AG08396 (cell line): ENCODE results near the gene CUL2.
"Not testable (repeated sequence)": the region's sequence is repeated elsewhere in the genome, so short reads cannot be mapped to it uniquely, and the experiment has no call there.

Source experiments
- DNase-seq: peaks from one replicate; pipeline ENCODE4 v3.0.0; 2012; ENCODE audit warnings: low spot score, mixed read lengths

The CUL2 gene

DNA sequence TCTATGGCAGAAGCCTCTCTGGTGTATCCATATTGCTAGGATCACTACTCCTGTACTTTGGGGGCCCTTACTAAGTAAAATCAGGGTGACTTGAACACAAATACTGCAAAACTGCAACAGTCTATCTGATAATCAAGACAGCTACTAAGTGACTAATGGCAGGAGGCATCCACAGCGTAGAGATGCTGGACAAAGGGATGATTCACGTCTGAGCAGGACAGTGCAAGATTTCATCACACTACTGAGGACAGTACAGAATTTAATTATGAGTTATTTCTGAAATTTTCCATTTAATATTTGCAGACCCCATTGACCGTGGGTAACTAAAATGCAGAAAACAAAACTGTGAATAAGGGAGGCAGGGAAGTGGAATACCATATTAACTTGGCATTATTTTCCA, 10.4 kb downstream of the CUL2 start:
- peak; percentile 27 for DNase-seq

DNA sequence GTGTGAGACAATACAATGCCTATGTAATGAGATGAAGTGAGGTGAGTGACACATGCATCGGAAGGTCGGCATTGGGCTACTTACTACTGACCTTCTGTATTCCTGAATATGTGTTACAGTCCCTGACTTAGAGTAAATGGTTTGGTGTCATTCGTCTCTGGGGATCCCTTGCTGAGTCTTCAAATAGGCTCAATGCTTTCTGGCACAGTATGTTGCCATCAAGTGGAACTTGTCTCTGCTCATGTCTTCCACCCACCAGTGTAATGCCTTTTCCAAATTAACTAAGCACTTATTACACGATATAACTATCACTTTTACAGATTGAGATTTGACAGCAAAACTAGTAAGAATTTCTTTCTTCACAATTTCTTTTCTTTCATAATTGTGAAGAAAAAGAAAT, 10.9 kb downstream of the CUL2 start:
- DNase-seq, result no peak

DNA sequence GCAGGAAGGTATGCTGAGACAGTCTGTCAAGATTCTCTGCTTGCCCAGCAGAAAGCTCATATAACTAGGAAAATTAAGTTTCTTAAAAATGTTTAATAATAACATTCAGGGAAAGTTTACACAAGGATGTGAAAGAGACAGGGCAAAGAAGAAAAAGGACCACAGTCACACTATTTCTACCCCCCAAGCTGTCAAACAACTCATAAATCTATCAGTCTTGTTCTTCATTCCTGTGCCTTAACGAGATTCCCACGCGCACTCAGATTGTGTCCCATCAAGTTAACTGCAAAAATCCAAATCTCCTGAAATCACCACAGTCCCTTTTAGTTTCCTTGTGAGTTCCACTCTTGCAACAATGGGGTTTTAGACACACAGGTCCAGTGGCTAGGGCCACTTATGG, 14.9 kb downstream of the CUL2 start:
- DNase-seq, result no peak

DNA sequence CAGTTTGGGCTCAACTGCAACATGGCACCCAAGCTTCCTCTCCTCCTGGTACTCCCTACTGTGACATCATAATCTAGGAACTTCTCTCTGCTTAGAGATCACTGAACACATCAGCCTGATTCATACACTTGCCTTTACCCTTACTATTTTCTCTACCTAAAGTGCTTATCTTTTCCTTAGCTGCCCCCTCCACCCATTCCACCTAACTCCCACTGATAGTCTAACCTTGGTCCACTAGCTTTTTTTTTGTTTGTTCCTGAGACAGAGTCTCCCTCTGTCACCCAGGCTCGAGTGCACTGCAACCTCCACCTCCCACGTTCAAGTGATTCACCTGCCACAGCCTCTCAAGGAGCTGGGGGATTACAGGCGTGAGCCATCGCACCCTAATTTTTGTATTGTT, 15.9 kb downstream of the CUL2 start:
- no peak for DNase-seq

DNA sequence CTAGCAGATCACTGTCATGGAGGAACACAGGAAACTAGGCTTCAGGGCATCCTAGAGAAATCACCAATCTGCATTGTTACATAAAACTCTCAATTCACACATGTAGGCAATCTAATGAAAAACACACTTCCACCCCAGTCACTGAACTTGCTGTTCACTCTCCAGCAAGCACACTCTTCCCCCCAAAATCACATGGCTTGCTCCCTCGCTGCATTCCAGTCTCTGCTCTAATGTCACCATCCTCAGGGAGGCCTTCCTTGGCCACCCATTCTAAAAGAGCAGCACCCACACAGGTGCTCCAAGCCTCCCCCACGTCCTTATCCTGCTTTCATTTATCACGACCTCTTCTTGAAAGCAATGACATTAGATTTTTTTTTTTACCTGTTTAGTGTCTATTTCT, 19.6 kb downstream of the CUL2 start:
- DNase-seq, result no peak

DNA sequence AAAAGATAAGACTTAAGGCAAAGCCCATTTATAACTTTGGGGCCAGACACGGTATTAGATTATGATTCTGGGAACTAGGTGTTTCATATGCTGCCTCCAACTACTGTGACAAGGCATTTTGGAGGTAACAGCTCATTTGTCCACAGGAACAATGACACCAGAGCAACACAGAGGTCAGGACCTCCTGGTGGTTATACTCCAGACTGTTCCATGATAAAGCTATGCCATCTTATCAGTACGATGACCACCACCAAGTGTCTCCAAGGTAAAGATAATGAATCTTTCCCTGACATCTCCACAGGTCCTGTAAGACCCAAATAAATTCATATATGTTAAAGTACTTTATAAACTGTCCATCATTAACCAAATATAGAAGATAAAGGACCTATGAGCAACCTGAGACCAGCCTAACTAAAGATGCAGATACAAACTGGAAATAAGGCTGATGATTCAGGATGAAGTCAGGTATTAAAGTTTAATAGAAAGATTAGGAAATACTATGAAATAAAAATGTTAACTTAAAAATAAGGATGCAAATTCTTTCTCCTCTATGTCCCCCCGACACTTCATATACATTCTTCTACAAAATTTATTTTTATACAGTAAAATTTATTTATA, 26.2 kb downstream of the CUL2 start:
- DNase-seq, result no peak

DNA sequence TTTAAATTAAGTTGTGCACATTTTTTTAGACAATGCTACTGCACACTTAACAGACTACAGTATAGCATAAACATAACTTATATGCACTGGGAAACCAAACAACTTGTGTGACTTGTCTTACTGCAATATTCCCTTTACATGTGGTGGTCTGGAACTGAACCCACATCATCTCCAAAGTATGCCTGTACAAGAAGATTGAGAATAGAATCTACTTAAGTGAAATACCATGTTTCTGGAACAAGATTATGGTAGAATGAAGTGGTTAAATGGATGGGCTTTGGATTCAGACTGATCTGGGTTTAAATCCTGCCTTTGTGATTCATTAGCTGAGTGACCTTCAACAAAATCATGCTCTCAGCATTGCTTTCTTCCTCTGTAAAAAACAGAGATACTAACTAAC, 30.7 kb downstream of the CUL2 start:
- DNase-seq, result no peak

DNA sequence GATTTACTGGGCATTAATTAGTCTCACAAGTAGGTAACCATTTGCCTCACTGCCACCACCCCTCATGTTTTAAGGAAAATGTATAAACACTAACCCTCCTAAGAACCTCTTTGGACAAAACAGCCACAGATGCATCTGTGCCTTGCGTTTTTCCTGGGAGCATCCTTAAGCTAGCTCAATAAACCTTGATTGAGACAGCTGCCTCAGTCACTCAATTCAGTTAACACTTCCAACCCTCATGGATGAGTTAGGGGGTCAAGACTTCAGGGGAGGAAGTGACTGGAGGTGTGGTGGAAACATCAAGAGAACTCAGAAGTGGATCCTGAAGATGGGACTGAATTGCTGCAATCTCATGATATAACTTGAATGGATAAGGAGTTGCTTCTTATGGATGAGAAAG, 31.5 kb downstream of the CUL2 start:
- DNase-seq, result no peak

DNA sequence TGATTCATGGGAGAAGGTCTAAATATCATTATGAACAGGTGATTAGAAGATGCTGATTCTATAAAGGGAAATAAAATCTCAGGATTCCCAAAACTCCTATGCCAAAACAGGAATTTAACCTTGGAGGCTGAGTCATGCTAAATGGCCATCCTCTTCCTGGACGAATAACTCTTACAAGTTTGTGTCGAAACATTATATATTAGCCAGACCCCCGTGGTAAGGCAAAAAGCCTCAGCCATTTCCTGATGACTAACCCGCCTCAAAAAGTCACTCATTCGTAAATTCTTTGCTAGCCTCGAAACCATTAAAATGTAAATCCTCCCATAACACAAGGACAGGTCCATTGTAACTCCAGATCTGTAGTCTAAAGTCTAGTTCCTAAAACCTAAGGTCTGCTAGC, 32.0 kb downstream of the CUL2 start:
- DNase-seq, result peak; percentile 74

DNA sequence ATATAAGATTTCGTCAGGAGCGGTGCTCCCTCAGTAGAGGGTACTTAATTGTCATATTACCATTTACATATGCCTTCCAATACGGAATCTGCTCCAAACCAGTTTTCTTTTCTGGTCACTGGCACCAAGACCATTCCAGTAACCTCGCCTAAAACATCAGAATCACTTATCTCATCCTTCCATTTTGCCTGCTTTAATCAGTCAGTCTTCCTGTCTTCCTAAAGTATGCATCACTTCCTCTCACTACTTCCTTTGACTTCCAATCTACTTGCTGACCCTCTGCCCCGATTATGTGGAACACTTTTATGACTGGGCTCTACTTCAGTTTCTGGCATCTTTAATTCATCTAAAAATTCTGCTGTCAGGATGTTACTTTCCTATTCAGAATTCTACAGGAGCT, 33.5 kb downstream of the CUL2 start:
- no peak for DNase-seq

DNA sequence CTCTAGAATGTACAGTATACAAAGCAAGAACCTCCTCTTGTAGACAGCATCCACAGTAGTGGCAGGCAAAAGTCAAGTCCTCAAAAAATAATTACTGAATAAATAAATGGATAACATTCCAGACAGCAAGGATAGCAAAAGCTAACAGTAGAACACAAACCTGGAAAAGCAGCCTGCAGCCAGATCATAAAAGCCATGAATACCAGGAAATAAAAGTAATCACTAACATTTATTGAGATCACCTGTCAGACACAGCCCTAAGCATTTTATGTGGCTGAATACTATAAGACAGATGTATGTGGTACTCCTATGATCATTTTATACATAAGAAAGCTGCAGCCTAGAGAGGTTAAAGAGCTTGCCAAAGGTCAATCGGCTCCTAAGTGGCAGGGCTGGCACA, 34.0 kb downstream of the CUL2 start:
- DNase-seq, result no peak

DNA sequence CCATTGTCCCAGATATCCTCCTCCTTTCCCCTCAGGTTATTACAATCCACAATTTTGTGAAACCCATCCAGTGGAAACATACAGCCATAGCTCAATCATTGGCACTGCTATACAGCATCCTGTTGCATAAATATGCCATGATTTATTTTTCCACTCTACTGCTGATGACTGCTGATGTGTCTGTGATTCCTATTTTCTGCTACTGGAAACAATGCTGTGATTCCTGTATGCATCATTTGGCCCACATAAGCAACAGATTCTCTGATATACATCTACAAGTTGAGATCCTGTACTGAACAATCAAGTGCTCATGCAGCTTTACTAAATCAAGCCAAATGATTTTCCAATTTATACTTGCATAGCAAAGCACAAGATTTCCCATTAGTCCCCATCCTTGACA, 39.6 kb downstream of the CUL2 start:
- DNase-seq, result no peak

DNA sequence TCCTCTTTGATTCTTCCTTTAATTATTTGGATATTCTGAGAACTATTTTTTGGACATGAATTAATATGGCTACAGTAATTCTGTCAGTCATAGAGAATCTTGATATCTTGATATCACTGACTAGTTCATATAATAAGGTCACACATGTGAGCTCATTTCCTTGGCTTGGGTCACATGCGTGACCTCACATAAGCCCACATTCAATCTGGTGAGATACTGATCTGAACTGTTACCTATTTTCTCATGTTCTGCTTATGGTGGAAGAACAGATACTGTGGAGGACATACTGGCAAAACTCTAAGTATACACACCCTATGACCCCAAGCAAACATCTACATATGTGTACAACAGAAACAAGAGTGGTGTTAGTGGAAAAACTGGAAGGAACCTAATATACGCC, 44.1 kb downstream of the CUL2 start:
- DNase-seq, result no peak

DNA sequence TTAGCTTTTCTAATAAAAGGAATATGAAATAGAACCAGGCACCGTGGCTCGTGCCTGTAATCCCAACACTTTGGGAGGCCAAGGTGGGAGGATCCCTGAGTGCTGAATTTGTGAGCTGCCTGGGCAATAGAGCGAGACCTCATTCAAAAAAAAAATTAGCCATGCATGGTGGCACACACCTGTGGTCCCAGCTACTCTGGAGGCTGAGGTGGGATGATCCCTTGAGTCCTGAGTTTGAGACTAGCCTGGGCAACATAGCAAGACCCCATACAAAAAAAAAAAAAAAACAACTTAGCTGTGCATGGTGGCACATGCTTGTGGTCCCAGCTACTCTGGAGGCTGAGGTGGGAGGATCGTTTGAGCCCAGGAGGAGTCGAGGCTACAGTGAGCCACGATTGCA, 44.9 kb downstream of the CUL2 start:
- not testable (repeated sequence) for DNase-seq

DNA sequence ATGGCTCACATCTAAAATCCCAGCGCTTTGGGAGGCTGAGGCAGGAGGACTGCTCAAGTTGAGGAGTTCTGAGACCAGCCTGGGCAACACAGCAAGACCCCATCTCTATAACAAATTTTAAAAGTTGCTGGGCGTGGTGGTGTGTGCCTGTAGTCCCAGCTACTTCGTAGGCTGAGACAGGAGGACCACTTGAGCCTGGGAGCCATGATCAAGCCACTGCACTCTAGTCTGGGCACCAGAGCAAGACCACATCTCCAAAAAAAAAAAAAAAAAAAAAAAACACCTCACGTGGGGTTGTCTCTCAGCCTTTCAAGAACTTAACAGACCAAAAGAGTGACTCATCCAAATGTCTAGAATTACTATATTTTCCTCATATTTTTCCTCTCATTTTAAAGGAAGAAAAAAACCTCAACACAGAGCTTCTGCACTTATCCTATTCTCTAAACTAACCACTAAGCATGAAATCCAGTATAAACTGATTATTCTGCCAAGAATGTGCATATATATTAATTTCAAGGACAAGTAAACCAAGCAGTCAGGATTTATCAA, 46.3 kb downstream of the CUL2 start:
- DNase-seq, result no peak

DNA sequence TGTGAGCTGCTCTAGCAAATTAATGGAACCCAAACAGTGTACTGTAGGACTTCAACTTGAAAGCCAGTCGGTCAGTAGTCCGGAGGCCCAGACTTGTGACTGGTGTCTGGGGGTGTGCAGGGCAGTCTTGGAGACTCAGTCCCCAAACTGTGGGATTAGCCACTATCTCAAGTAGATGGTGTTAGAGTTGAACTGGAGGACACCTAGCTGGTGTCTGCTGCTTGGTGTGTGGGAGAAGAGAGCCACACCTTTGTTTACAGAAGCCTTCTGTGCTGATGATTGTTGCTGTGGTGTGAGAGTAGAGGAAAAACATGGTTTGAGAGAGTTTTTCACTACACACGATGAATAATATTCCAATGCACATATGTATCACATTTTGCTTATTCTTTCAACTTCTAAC, 47.4 kb downstream of the CUL2 start:
- DNase-seq, result no peak

DNA sequence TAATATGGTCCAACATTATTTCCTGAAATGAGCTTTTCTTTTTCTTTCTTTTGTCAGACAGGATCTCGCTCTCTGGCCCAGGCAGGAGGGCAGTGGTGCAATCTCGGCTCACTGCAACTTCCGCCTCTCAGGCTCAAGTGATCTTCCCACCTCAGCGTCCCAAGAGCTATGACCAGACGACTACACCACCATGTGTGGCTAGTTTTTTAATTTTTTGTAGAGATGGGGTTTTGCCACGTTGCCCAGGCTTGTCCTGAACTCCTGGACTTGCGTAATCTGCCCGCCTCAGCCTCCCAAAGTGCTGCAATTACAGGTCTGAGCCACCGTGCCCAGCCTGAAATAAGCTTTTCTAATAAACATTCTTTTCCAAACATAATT, 48.6 kb downstream of the CUL2 start:
- no peak for DNase-seq

DNA sequence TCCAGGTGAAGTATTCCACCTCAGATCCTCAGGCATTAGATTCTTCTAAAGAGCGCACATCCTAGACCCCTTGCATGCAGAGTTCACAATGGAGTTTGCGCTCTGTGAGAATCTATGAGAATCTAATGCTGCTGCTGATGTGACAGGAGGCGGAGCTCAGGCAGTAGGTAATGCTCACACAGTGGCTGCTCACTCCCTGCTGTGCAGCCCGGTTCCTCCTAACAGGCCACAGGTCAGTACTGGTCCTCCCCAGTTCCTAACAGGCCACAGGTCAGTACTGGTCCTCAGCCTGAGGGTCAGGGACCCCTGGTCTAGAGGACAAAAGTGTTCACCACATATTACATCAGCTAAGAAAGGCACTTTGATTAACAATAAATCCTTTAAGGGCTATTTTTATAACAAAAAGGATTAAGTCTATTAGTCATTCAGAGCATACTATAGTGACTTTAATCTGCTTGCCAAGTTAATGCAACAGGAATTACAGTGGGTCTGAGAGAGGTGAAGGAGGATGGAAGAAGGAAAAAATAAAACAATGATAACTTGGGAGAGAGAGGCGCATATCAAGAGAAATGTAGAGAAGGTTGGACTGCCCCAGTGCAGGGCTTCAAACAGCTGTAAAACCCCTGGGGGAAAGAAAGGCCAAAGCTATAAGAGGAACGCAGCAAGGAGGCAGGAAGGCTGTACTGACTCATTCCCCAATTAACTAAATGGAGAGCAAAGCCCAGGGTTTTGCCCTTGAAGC, 49.2 kb downstream of the CUL2 start:
- DNase-seq, result peak; percentile 12

DNA sequence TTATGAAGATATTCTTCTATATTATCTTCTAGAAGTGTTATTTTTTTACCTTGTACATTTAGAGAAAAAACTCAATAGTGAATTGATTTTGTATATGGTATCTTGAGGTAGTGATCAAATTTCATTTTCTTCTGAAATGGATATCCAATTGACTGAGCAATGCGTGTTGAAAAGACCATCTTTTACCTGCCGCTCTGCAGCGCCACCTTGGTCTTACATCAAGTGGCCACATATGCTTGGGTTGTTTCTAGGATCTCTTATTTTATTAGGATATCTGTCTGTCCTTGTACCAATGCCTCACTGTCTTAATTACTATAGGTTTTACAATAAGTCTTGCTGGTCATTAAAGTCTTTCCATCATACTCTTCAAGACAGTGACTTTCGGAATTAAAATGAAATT, 53.0 kb downstream of the CUL2 start:
- no peak for DNase-seq

DNA sequence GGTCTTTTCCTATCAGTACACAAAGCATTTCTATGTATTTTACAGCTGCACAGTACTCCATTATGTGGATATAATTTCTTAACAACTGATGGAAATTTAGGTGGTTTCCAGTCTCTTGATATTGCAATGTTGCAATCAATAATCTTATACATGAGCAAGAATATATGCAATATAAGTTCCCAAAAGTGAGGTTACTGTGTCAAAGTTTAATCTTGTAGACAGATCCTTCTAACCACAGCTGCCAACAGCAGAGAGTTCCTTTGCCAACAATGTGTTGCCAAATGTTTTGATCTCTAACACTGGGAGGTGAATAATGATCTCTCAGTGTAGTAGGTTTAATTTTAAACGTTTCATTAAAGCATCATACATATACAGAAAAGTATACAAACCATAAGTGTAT, 54.5 kb downstream of the CUL2 start:
- no peak for DNase-seq

DNA sequence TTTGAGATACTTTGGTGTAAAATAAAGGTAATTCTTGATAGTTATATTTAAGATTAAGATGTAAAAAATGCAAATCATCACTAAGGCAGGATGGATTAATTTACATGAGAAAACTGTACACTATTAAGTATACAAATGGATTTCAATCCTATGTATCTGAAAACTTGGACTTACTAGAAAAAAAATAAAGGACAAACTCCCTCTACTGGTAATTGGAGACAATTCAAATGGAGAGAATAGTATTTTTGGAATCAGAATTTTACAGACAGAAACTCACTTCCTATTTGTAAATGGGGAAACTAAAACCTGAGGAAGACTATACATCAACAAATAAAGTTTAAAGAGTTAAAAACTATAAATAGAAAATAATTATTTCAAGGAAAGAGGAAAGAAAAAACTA, 62.6 kb downstream of the CUL2 start:
- DNase-seq, result peak; percentile 11

DNA sequence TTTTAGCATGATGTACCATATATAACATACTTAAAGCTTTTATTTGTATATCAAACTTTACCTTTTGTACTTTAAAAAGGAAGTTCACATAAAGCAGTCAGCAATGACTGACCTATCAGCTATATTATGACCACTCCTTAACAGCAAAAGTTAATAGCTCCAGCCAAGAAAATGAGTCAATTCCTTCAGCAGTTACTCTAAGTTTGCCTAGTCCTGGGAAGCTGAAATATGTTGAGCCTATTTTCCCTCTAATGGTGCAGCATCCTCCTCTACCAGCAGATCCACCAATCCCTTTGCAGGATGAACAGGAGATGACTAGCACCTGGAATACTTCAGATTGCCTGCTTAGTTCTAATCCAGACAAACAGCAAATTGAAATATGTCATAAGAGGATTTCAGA, 64.2 kb downstream of the CUL2 start:
- DNase-seq, result peak; percentile 52

DNA sequence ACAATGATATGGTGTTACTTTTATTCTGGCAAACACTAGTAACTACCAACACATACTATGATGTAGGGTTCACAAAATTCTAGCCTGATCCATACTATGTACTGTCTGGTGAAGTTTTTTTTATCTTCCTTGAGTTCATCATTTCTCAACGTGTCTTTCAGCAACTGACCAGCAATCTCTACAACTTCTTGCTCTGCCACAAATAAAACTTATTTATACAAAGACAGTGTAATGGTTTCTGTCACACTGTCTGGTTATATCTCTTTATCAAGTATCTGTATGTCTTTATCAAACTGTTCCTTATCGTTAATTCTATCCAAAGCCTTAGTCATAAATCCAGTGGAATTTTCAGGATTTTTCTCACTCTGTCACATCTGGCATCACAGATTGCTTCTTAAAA, 69.7 kb downstream of the CUL2 start:
- no peak for DNase-seq
